ENCODE data around the gene LSR. TPM values are rescaled to one million over a fixed set of nuclear protein-coding genes. Genes with fewer than 3 reads are reported as not detected.
"Not testable (repeated sequence)": the region's sequence is repeated elsewhere in the genome, so short reads cannot be mapped to it uniquely, and the experiment has no call there.

Gene LSR
- total RNA-seq, 1 experiment from 2014 or later, result 64.7 TPM

GRCh38 chr19:35220315-35220921 is 28.4 kb upstream of the LSR start:
- no peak for ATAC-seq
- no peaks in the 10 kb centered on the region for H3K9me3 ChIP-seq (ENCODE audit: control insufficient read depth, insufficient read depth, low read depth, low read length)
- no peak for DNase-seq (ENCODE audit: low read depth, low spot score)
- no TSS peak for BruUV-seq (replicated peaks)
- H3K27me3 ChIP-seq (ENCODE audit: control insufficient read depth, insufficient read depth, low read length), result no peaks in the 10 kb centered on the region; the same call in 1 of the 2 replicates
- CTCF ChIA-PET, result interaction anchor here (0.5 kb wide), 1 partner anchor 582 kb away, joined by 3 read pairs; no protein-coding TSS in a partner anchor
- H3K36me3 ChIP-seq (ENCODE audit: control insufficient read depth, insufficient read depth, low read length), result no peaks in the 10 kb centered on the region
- no peak overlapping the region for H3K4me3 ChIP-seq (ENCODE audit: low read depth in 2 of 2, low read length in 2 of 2)
- no peak for TF ChIP-seq CTCF (IDR thresholded peaks at IDR 0.05)
- no peak for TF ChIP-seq POLR2AphosphoS5 (IDR thresholded peaks at IDR 0.05; ENCODE audit: low read depth, low read length)
- no peak for TF ChIP-seq SIN3A (IDR thresholded peaks at IDR 0.05; ENCODE audit: borderline replicate concordance, insufficient read depth, low read depth, low read length)
- TF ChIP-seq TCF7L2 (IDR thresholded peaks at IDR 0.05; ENCODE audit: low read depth, low read length), result no peak
- TF ChIP-seq REST (IDR thresholded peaks at IDR 0.05; ENCODE audit: insufficient read depth in 1 of 2, low read depth in 2 of 2, low read length in 1 of 2), result no peak
- in situ Hi-C loops (cut with HindIII; ENCODE audit: low pct_unique_long_range_greater_than_20kb, low sequenced_read_pairs) (no loop called here), intact Hi-C loops (cut with micrococcal nuclease; ENCODE audit: unreplicated experiment) (no loop called here)
- POLR2A ChIA-PET, result no interaction called here
- H3K4me1 ChIP-seq (ENCODE audit: control insufficient read depth, insufficient read depth, low read length), result no peaks in the 10 kb centered on the region
- no peak overlapping the region for H3K27ac ChIP-seq (ENCODE audit: low read length)

GRCh38 chr19:35220973-35221590 is 27.7 kb upstream of the LSR start:
- H3K4me3 ChIP-seq (ENCODE audit: low read depth in 2 of 2, low read length in 2 of 2); H3K4me1 ChIP-seq (ENCODE audit: control insufficient read depth, insufficient read depth, low read length); intact Hi-C loops (cut with micrococcal nuclease; ENCODE audit: unreplicated experiment); H3K36me3 ChIP-seq (ENCODE audit: control insufficient read depth, insufficient read depth, low read length); ATAC-seq; in situ Hi-C loops (cut with HindIII; ENCODE audit: low pct_unique_long_range_greater_than_20kb, low sequenced_read_pairs); H3K9me3 ChIP-seq (ENCODE audit: control insufficient read depth, insufficient read depth, low read depth, low read length); H3K27ac ChIP-seq (ENCODE audit: low read length); POLR2A ChIA-PET; BruUV-seq (replicated peaks); DNase-seq (ENCODE audit: low read depth, low spot score); H3K27me3 ChIP-seq (ENCODE audit: control insufficient read depth, insufficient read depth, low read length): not testable (repeated sequence)
- CTCF ChIA-PET, result interaction anchor here (0.5 kb wide), 1 partner anchor 583 kb away, joined by 3 read pairs; no protein-coding TSS in a partner anchor

GRCh38 chr19:35222373-35223015 is 26.3 kb upstream of the LSR start:
- no peak for DNase-seq (ENCODE audit: low read depth, low spot score)
- POLR2A ChIA-PET, result no interaction called here

More at GRCh38 chr19:35222373-35223015, 26.3 kb upstream of the LSR start:
- CTCF ChIA-PET, result no interaction called here
- H3K4me3 ChIP-seq (ENCODE audit: low read depth in 2 of 2, low read length in 2 of 2), result no peak overlapping the region
- peaks cover 2% of the 10 kb centered on the region; the same call in 1 of the 2 replicates for H3K27me3 ChIP-seq (ENCODE audit: control insufficient read depth, insufficient read depth, low read length)
- H3K9me3 ChIP-seq (ENCODE audit: control insufficient read depth, insufficient read depth, low read depth, low read length), result no peaks in the 10 kb centered on the region
- TF ChIP-seq CTCF (IDR thresholded peaks at IDR 0.05), result no peak
- no peak for TF ChIP-seq REST (IDR thresholded peaks at IDR 0.05; ENCODE audit: insufficient read depth in 1 of 2, low read depth in 2 of 2, low read length in 1 of 2)
- no peak for TF ChIP-seq SIN3A (IDR thresholded peaks at IDR 0.05; ENCODE audit: borderline replicate concordance, insufficient read depth, low read depth, low read length)
- no peak for TF ChIP-seq POLR2AphosphoS5 (IDR thresholded peaks at IDR 0.05; ENCODE audit: low read depth, low read length)
- no peak for TF ChIP-seq TCF7L2 (IDR thresholded peaks at IDR 0.05; ENCODE audit: low read depth, low read length)
- intact Hi-C loops (cut with micrococcal nuclease; ENCODE audit: unreplicated experiment), result no loop called here
- H3K27ac ChIP-seq (ENCODE audit: low read length), result no peak overlapping the region
- ATAC-seq, result no peak
- in situ Hi-C loops (cut with HindIII; ENCODE audit: low pct_unique_long_range_greater_than_20kb, low sequenced_read_pairs), result no loop called here
- no TSS peak for BruUV-seq (replicated peaks)
- H3K4me1 ChIP-seq (ENCODE audit: control insufficient read depth, insufficient read depth, low read length), result no peaks in the 10 kb centered on the region
- H3K36me3 ChIP-seq (ENCODE audit: control insufficient read depth, insufficient read depth, low read length), result no peaks in the 10 kb centered on the region

Data from Panc1 (cell line).